ENCODE data around the gene FGF18.

DNA sequence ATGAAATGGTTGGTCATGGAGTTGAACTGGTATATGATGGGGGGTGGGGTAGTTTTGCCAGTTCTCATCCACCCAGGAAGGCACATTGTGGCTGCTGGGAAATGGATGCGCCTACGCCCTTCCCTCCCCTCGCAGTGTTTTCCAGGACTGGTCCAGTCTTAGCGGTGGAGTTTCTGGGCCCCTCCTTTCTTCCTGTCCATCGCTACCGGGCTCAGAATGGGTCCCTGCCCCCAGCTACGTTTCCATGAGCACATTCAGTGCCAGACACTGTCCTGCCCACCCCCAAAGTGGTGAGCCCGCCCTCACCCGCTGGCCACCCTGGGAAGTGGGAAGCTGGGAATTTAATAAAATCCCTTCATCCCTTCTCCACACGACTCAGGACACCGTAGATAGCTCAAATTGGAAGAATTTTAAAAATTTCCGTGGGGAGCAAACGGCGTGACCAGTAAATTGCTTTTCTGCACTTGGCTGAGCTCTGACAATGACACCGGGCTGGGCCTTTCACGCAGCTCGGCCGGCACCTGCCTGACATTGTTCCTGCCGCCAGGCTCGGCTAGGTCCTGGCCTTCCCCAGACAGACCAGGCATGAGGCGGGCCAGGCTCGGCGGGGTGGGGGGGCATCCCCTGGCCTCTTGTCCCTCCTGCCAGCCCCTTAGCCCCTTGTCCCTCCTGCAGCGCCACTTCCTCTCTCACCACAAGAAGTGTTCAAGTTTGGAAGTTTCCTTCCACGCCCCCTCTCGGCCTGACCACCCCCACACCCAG is 3.6 kb downstream of the FGF18 start:
- TF ChIP-seq, protein P1, sequence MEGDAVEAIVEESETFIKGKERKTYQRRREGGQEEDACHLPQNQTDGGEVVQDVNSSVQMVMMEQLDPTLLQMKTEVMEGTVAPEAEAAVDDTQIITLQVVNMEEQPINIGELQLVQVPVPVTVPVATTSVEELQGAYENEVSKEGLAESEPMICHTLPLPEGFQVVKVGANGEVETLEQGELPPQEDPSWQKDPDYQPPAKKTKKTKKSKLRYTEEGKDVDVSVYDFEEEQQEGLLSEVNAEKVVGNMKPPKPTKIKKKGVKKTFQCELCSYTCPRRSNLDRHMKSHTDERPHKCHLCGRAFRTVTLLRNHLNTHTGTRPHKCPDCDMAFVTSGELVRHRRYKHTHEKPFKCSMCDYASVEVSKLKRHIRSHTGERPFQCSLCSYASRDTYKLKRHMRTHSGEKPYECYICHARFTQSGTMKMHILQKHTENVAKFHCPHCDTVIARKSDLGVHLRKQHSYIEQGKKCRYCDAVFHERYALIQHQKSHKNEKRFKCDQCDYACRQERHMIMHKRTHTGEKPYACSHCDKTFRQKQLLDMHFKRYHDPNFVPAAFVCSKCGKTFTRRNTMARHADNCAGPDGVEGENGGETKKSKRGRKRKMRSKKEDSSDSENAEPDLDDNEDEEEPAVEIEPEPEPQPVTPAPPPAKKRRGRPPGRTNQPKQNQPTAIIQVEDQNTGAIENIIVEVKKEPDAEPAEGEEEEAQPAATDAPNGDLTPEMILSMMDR (IDR thresholded peaks at IDR 0.05): no peak
- TF ChIP-seq EP300 (IDR thresholded peaks at IDR 0.05): no peak
- TF ChIP-seq POLR2A (IDR thresholded peaks at IDR 0.05): no peak
- TF ChIP-seq POLR2AphosphoS5 (IDR thresholded peaks at IDR 0.05): no peak

Measured in upper lobe of left lung (tissue), 4 donors.